Body of pancreas (tissue), 4 donors: ENCODE results near the gene PADI6. TPM values are rescaled to one million over a fixed set of nuclear protein-coding genes. Genes with fewer than 3 reads are reported as not detected.

Experiments used
- ATAC-seq: fragments of 150-250 bp; one replicate; pipeline ENCODE4 v1.9.1; 2016
- DNase-seq, 4 donors: peaks; one replicate each; pipeline ENCODE4 v3.0.0-alpha.2; 2019
- H3K27ac ChIP-seq, 4 donors: fragments of 200-600 bp; sonication (generic); 1 replicate in 3 of 4; 2 replicates in 1 of 4; pipeline versions ENCODE4 v1.5.1 to v1.6.1; 2016 to 2019; ENCODE audit warnings: mild to moderate bottlenecking in 1 of 4, mixed read lengths in 1 of 4, moderate library complexity in 1 of 4
- H3K27me3 ChIP-seq, 2 donors: fragments of 200-600 bp; sonication (generic); one replicate each; pipeline ENCODE4 v1.6.0; 2016; ENCODE audit warnings: mild to moderate bottlenecking in 1 of 2
- H3K36me3 ChIP-seq, 2 donors: fragments of 200-600 bp; sonication (generic); replicated peaks in 1 of 2; 2 replicates each; pipeline ENCODE4 v1.5.1; 2016; ENCODE audit warnings: low read depth in 2 of 2; ENCODE audit not compliant: insufficient read depth in 1 of 2
- H3K4me1 ChIP-seq: fragments of 200-600 bp; sonication (generic); one replicate; pipeline ENCODE4 v1.6.0; 2016
- H3K4me3 ChIP-seq, 2 donors: fragments of 200-600 bp; sonication (generic); 1 replicate in 1 of 2; 2 replicates in 1 of 2; pipeline ENCODE4 v1.5.1; 2016 to 2019
- H3K9me3 ChIP-seq, 3 donors: fragments of 200-600 bp; sonication (generic); 1 replicate in 2 of 3; 2 replicates in 1 of 3; pipeline ENCODE4 v1.5.1; 2016
- CTCF ChIP-seq, 7 experiments: fragments of 450-650 bp in 4 of 7; fragments of 200-600 bp in 3 of 7; sonication (generic) in 3 of 7; IDR thresholded peaks; one replicate each; pipeline ENCODE4 v1.5.1; 2016 to 2019; ENCODE audit warnings: antibody characterized with exemption in 7 of 7
- POLR2A ChIP-seq, 3 donors: fragments of 450-650 bp; IDR thresholded peaks; one replicate each; pipeline ENCODE4 v1.6.1; 2016; ENCODE audit warnings: antibody characterized with exemption in 3 of 3, mild to moderate bottlenecking in 2 of 3
- WGBS, 2 donors: methylation state at CpG; one replicate each; pipeline ENCODE4 v1.1.5; 2017; 5-methylcytosine and 5-hydroxymethylcytosine counted together
- intact Hi-C: fragments of 100-400 bp; cut with DNase I; formaldehyde crosslinking; loops from one replicate; pipeline ENCODE4 v1.15.1; 2023
- total RNA-seq, 2 donors: library from RNA; depleted of rRNA; stranded (reverse); fragments of >200 nt; gene quantifications; one replicate each; pipeline ENCODE4 v1.1.0, GENCODE V29; 2016

The PADI6 gene
- total RNA-seq, 2 donors from 2014 or later: not detected

- Histone ChIP-seq H3K27ac (no peak overlapping the region), H3K9me3 (no peaks in the 10 kb centered on the region), H3K4me1 (peaks cover 12% of the 10 kb centered on the region), H3K36me3 (peaks cover 0 to 24% of the 10 kb centered on the region in 2 donors), H3K27me3 (no peaks in the 10 kb centered on the region), H3K4me3 (no peak overlapping the region)
- DNase-seq (no peak), ATAC-seq (peak; percentile 22)
- WGBS, 2 donors: 83 to 88% methylated on average over 12 to 13 of the region's 13 CpGs
- no peak for TF ChIP-seq CTCF (IDR thresholded peaks at IDR 0.05)
- no peak for TF ChIP-seq POLR2A (IDR thresholded peaks at IDR 0.05)
- intact Hi-C loops: no loop called here
Observed at GRCh38 chr1:17423781-17424245, 51.8 kb downstream of the PADI6 start.

GRCh38 chr1:17425806-17426600 is 54.0 kb downstream of the PADI6 start:
- Histone ChIP-seq H3K4me3 (no peak overlapping the region), H3K4me1 (peaks cover 12% of the 10 kb centered on the region), H3K9me3 (no peaks in the 10 kb centered on the region), H3K27me3 (no peaks in the 10 kb centered on the region), H3K27ac (no peak overlapping the region), H3K36me3 (peaks cover 0 to 19% of the 10 kb centered on the region in 2 donors)
- ATAC-seq (no peak), DNase-seq (no peak)
- TF ChIP-seq CTCF (IDR thresholded peaks at IDR 0.05) (no peak), POLR2A (IDR thresholded peaks at IDR 0.05) (no peak)
- intact Hi-C loops: no loop called here
- 89 to 90% methylated on average over 8 to 18 of the region's 18 CpGs for WGBS, 2 donors

GRCh38 chr1:17427696-17428660 is 56.0 kb downstream of the PADI6 start:
- TF ChIP-seq CTCF (IDR thresholded peaks at IDR 0.05): no peak
- no peak for TF ChIP-seq POLR2A (IDR thresholded peaks at IDR 0.05)
- ATAC-seq: no peak
- Histone ChIP-seq H3K9me3 (no peaks in the 10 kb centered on the region), H3K27ac (peak overlapping the region in 1 of 4 donors; percentile 35), H3K4me3 (no peak overlapping the region), H3K36me3 (peaks cover 0 to 16% of the 10 kb centered on the region in 2 donors), H3K4me1 (peaks cover 12% of the 10 kb centered on the region), H3K27me3 (no peaks in the 10 kb centered on the region)
- intact Hi-C loops: no loop called here
- WGBS, 2 donors: 49 to 60% methylated on average over 12 to 21 of the region's 21 CpGs
- DNase-seq: peak in 3 of 4 donors; percentile 43 to 59 (median 45)

GRCh38 chr1:17429183-17429582 is 57.2 kb downstream of the PADI6 start:
- H3K27me3 ChIP-seq: no peaks in the 10 kb centered on the region
- TF ChIP-seq POLR2A (IDR thresholded peaks at IDR 0.05): no peak
- TF ChIP-seq CTCF (IDR thresholded peaks at IDR 0.05): no peak
- 82 to 90% methylated on average over 9 of the region's 9 CpGs for WGBS, 2 donors
- peaks cover 12% of the 10 kb centered on the region for H3K4me1 ChIP-seq
- no peak for ATAC-seq
- no peak overlapping the region for H3K27ac ChIP-seq
- intact Hi-C loops: no loop called here
- peaks cover 0 to 10% of the 10 kb centered on the region in 2 donors for H3K36me3 ChIP-seq
- no peak overlapping the region for H3K4me3 ChIP-seq
- H3K9me3 ChIP-seq: no peaks in the 10 kb centered on the region
- no peak for DNase-seq
